HepG2 (cell line): ENCODE measurements around the gene TGM1. TPM values are rescaled to one million over a fixed set of nuclear protein-coding genes. Genes with fewer than 3 reads are reported as not detected.

Source experiments
- ATAC-seq: fragments of 200-7000 bp; cut with Tn5 transposase; 3 replicates; pipeline ENCODE4 v1.9.1; 2020; ENCODE audit warnings: mild to moderate bottlenecking, moderate library complexity
- BruUV-seq: library from RNA; stranded (reverse); fragments of 400-500 nt; replicated peaks from 2 replicates; lab custom pipeline; 2021; lab: Mats Ljungman, UMichigan
- CTCF ChIA-PET: fragments of 300-600 bp; formaldehyde crosslinking; extraction: SDS; loops from one replicate; lab custom pipeline; 2021; ENCODE audit warnings: low total read pairs, inconsistent platforms, low intra/inter-chr PET ratio; lab: Yijun Ruan, JAX
- POLR2A ChIA-PET: fragments of 350-600 bp; sonication (Branson Sonifier 250); formaldehyde crosslinking; loops from one replicate; lab custom pipeline; 2020; ENCODE audit warnings: antibody characterized with exemption, inconsistent platforms; lab: Yijun Ruan, JAX
- DNase-seq: peaks from one replicate; pipeline ENCODE4 v3.0.0-alpha.2; 2015; ENCODE audit warnings: low spot score
- FAIRE-seq: peaks from 3 replicates; lab custom pipeline; 2011; peaks lifted over from hg19 to GRCh38; lab: Jason Lieb, UNC
- H2AFZ ChIP-seq: one replicate; pipeline ENCODE4 v1.6.1; 2011; ENCODE audit warnings: low read length, inconsistent platforms
- H3K27ac ChIP-seq: fragments of 300-600 bp; 3 replicates; pipeline ENCODE4 v1.8.0; 2011; ENCODE audit warnings: mixed run types, mild to moderate bottlenecking, mixed read lengths, low read length, inconsistent platforms; ENCODE audit not compliant: insufficient read depth; ENCODE audit errors: extremely low read length
- H3K27me3 ChIP-seq, 2 experiments: fragments of 200-600 bp in 1 of 2; 2 replicates in 1 of 2; 3 replicates in 1 of 2; pipeline versions ENCODE4 v1.6.0 to v1.8.0; 2011; ENCODE audit warnings: low read length in 2 of 2, mild to moderate bottlenecking in 2 of 2, moderate library complexity in 2 of 2, inconsistent platforms in 1 of 2; ENCODE audit not compliant: insufficient read depth in 2 of 2, control insufficient read depth in 1 of 2
- H3K36me3 ChIP-seq, 2 experiments: fragments of 200-600 bp in 1 of 2; replicated peaks in 1 of 2; 2 replicates in 1 of 2; 3 replicates in 1 of 2; pipeline versions ENCODE4 v1.5.1 to v1.8.0; 2011; ENCODE audit warnings: low read length in 2 of 2, inconsistent platforms in 1 of 2; ENCODE audit not compliant: insufficient read depth in 2 of 2, control insufficient read depth in 1 of 2
- H3K4me1 ChIP-seq: 2 replicates; pipeline ENCODE4 v1.5.1; 2012; ENCODE audit warnings: low read length, inconsistent platforms; ENCODE audit not compliant: insufficient read depth
- H3K4me2 ChIP-seq: 2 replicates; pipeline ENCODE4 v1.6.0; 2011; ENCODE audit warnings: low read depth, low read length, inconsistent platforms
- H3K4me3 ChIP-seq, 3 experiments: fragments of 200-600 bp in 1 of 3; sonication (generic), shearing (Covaris generic) in 1 of 3; replicated peaks in 1 of 3; 2 replicates each; pipeline ENCODE4 v1.5.1; 2011 to 2016; ENCODE audit warnings: low read length in 3 of 3, inconsistent platforms in 2 of 3, low read depth in 2 of 3, mild to moderate bottlenecking in 2 of 3, control low read depth in 1 of 3, mixed read lengths in 1 of 3; ENCODE audit not compliant: insufficient read depth in 1 of 3
- H3K79me2 ChIP-seq: one replicate; pipeline ENCODE4 v1.6.1; 2011; ENCODE audit warnings: low read length, inconsistent platforms; ENCODE audit not compliant: insufficient read depth
- H3K9ac ChIP-seq: 2 replicates; pipeline ENCODE4 v1.6.0; 2011; ENCODE audit warnings: mild to moderate bottlenecking, low read depth, low read length, inconsistent platforms; ENCODE audit not compliant: insufficient read depth
- H3K9me3 ChIP-seq: 2 replicates; pipeline ENCODE4 v1.5.1; 2012; ENCODE audit warnings: mild to moderate bottlenecking, low read length
- H4K20me1 ChIP-seq: 2 replicates; pipeline ENCODE4 v1.6.0; 2011; ENCODE audit warnings: inconsistent platforms, mild to moderate bottlenecking, low read length, moderate library complexity; ENCODE audit not compliant: insufficient read depth
- GPN1 ChIP-seq: sonication (generic); formaldehyde crosslinking; IDR thresholded peaks from 2 replicates; pipeline ENCODE4 v1.5.1; 2020; ENCODE audit warnings: missing genetic modification reagents, borderline replicate concordance
- HDAC1 ChIP-seq: sonication (generic); formaldehyde crosslinking; IDR thresholded peaks from 2 replicates; pipeline ENCODE4 v1.5.1; 2020; ENCODE audit warnings: mild to moderate bottlenecking, missing genetic modification reagents
- JUN ChIP-seq: sonication (generic); formaldehyde crosslinking; IDR thresholded peaks from 2 replicates; pipeline ENCODE4 v1.4.0; 2020; ENCODE audit warnings: mild to moderate bottlenecking, missing genetic modification reagents
- LCORL ChIP-seq, 2 experiments: fragments of 450-650 bp in 1 of 2; sonication (generic) in 1 of 2; formaldehyde crosslinking in 1 of 2; IDR thresholded peaks; 2 replicates each; pipeline versions ENCODE4 v1.5.0 to v1.6.1; 2017 to 2020; ENCODE audit warnings: antibody characterized with exemption in 1 of 2, missing genetic modification reagents in 1 of 2
- WIZ ChIP-seq: sonication (generic); formaldehyde crosslinking; IDR thresholded peaks from 2 replicates; pipeline ENCODE4 v1.5.1; 2020; ENCODE audit warnings: mild to moderate bottlenecking, missing genetic modification reagents
- ZFX ChIP-seq: sonication (generic); formaldehyde crosslinking; IDR thresholded peaks from 2 replicates; pipeline ENCODE4 v1.4.0; 2020; ENCODE audit warnings: mild to moderate bottlenecking, low read depth, missing genetic modification reagents, moderate library complexity
- ZMYM4 ChIP-seq: sonication (generic); formaldehyde crosslinking; IDR thresholded peaks from 2 replicates; pipeline ENCODE4 v1.8.1; 2023; ENCODE audit warnings: mild to moderate bottlenecking, missing genetic modification reagents
- ZNF510 ChIP-seq: sonication (generic); formaldehyde crosslinking; IDR thresholded peaks from 2 replicates; pipeline ENCODE4 v1.4.0; 2020; ENCODE audit warnings: low read depth, mild to moderate bottlenecking, missing genetic modification reagents
- ZNF674 ChIP-seq: sonication (generic); formaldehyde crosslinking; IDR thresholded peaks from 2 replicates; pipeline ENCODE4 v1.5.0; 2020; ENCODE audit warnings: low read depth, mild to moderate bottlenecking, missing genetic modification reagents
- ZNF780A ChIP-seq: sonication (generic); formaldehyde crosslinking; IDR thresholded peaks from 2 replicates; pipeline ENCODE4 v1.8.0; 2022; ENCODE audit warnings: mild to moderate bottlenecking, missing genetic modification reagents, moderate library complexity
- WGBS: methylation state at CpG from one replicate; pipeline ENCODE4 v1.1.6; 2017; ENCODE audit warnings: low lambda C conversion rate; 5-methylcytosine and 5-hydroxymethylcytosine counted together
- in situ Hi-C: cut with HindIII; loops from 2 replicates; pipeline ENCODE4 v1.10.0; 2017; ENCODE audit warnings: low pct_unique_long_range_greater_than_20kb; ENCODE audit not compliant: extremely low pct_ligation_motif_present
- intact Hi-C: fragments of 100-400 bp; cut with micrococcal nuclease; formaldehyde crosslinking; loops from one replicate; pipeline ENCODE4 v1.10.0; 2022; ENCODE audit not compliant: unreplicated experiment
- polyA plus RNA-seq, 8 experiments: library from polyadenylated mRNA; depleted of rRNA in 3 of 8; stranded (reverse) in 7 of 8; unstranded in 1 of 8; fragments of >200 nt; fragmentation: Illumina TruSeq in 4 of 8; extraction: Trizol in 4 of 8; gene quantifications; 2 replicates each; pipeline versions ENCODE4 v1.2.1 to v1.2.3, GENCODE V29; 2011 to 2016; ENCODE audit warnings: low read depth in 4 of 8, missing spikeins in 1 of 8, mixed read lengths in 1 of 8; ENCODE audit not compliant: insufficient read depth in 1 of 8
- total RNA-seq, 5 experiments: library from RNA; depleted of rRNA; stranded (reverse); fragments of >200 nt; fragmentation: Illumina TruSeq; extraction: Trizol; gene quantifications; 2 replicates each; pipeline ENCODE4 v1.2.3, GENCODE V29; 2016; ENCODE audit warnings: low read depth in 1 of 5
- TF ChIP-seq, protein P1 (sequence below): sonication (generic); formaldehyde crosslinking; IDR thresholded peaks from 2 replicates; pipeline ENCODE4 v1.9.0; 2021; ENCODE audit warnings: missing genetic modification reagents, borderline replicate concordance
- TF ChIP-seq, protein P2 (sequence below): sonication (generic); formaldehyde crosslinking; IDR thresholded peaks from 2 replicates; pipeline ENCODE4 v1.9.0; 2021; ENCODE audit warnings: missing genetic modification reagents, mild to moderate bottlenecking, borderline replicate concordance
- TF ChIP-seq, protein P3 (sequence below): sonication (generic); formaldehyde crosslinking; IDR thresholded peaks from 2 replicates; pipeline ENCODE4 v1.4.0; 2020; ENCODE audit warnings: mild to moderate bottlenecking, missing genetic modification reagents

Gene TGM1
- total and polyA plus RNA-seq, 2 of the 13 experiments (the other 11 are each of a cell fraction or from before 2014, with no cell fraction given): 3.2 to 10.6 TPM

DNA sequence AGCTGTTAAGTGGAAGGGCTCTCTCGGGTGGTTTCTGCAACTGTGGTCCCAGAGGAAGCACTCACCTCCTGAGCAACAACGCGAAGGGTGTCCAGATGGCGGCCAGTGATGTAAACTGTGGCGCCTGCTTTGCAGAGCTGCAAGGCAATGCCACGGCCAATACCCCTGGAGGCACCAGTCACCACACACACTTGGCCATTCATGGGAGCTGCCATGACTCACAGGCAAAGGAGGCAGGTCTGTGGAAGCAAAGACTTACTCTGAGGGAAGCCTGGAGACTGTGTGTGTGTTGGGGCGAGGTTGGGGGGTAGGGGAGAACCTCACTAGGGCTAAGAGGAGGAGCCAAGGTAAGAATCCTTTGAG lies 35.9 kb upstream of the TGM1 start (continued):
- TF ChIP-seq ZNF510 (0 out of 2 replicates have a peak, but pooled peaks have one; percentile 29), JUN (0 out of 2 replicates have a peak, but pooled peaks have one; percentile 3), ZNF674 (CRISPR knock-in tag) (peak; percentile 87; the same call in 1 of the 2 replicates)

DNA sequence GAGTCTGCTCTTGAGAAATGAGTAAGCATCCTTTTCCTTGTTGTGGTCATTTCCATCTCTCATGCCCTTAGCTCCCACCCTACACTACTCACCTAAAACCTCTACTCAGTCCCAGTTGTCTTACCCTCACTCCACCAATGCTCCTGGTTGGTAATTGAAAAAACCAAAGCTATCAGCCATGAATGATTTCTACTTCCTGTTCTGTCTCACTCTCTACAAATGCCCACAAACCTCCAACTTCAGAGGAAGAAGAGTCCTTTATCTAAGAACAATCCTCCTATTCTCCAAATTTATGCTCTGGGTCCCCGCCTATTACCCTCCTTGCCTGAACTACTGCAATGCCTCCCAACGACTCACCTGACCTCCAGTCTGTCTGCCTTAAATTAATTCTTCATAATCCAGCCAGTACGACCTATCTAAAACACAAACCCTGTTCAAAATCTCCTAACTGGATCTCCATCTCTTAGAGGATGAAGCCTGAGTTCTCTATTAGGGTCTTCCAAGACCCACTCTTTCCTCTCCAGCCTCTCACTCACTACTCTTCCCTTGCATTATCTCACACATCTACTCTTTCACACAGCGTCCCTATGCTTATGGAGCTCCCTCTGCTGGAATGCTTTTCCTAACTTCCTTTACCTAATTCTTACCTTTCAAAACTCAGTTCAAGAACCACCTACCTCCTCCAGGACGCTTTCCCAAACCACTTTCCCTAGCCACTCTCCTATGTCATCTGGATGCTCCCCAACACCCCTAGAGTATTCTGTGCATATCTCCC lies 34.4 kb upstream of the TGM1 start:
- H3K27me3 ChIP-seq: no peaks in the 10 kb centered on the region; a peak in 1 of 5 replicates
- ATAC-seq: peak; percentile 43
- BruUV-seq: no TSS peak
- H3K79me2 ChIP-seq: peaks cover 39% of the 10 kb centered on the region
- ChIA-PET POLR2A (interaction anchor here (0.7 to 24.7 kb wide), 17 partner anchors 7 to 239 kb away, joined by 3 to 850 read pairs (median 11); partner anchors contain the start of genes CHMP4A, CIDEB, DCAF11 and EMC9), CTCF (interaction anchor here (1.0 to 5.7 kb wide), 15 partner anchors 9 to 283 kb away, joined by 3 to 217 read pairs (median 7); partner anchors contain the start of genes CHMP4A, CIDEB, IRF9 and LTB4R2)
- H3K4me3 ChIP-seq: no peak overlapping the region; a peak in 1 of 6 replicates
- H2AFZ ChIP-seq: no peak overlapping the region
- WGBS: 57% methylated on average over 5 of the region's 5 CpGs
- peak; percentile 87 for DNase-seq
- peaks cover 30 to 48% of the 10 kb centered on the region in 2 experiments for H3K36me3 ChIP-seq
- peak overlapping the region; percentile 5 for H3K27ac ChIP-seq
- H3K9ac ChIP-seq: no peak overlapping the region
- H3K4me2 ChIP-seq: peak overlapping the region; percentile 34
- peak; percentile 60 for FAIRE-seq
- intact Hi-C loops: loop anchor here (1.0 to 10.0 kb wide), 7 partner anchors 26 to 993 kb away; partner anchors contain the start of genes BCL2L2, MDP1, PPP1R3E and RABGGTA
- peaks cover 45% of the 10 kb centered on the region for H3K4me1 ChIP-seq
- 0 out of 2 replicates have a peak, but pooled peaks cover 4% of the 10 kb centered on the region for H4K20me1 ChIP-seq
- no peaks in the 10 kb centered on the region for H3K9me3 ChIP-seq
- in situ Hi-C loops: loop anchor here (5.0 kb wide), 1 partner anchor 55 kb away; the partner anchor contains the start of gene TINF2
- TF ChIP-seq, protein P1, sequence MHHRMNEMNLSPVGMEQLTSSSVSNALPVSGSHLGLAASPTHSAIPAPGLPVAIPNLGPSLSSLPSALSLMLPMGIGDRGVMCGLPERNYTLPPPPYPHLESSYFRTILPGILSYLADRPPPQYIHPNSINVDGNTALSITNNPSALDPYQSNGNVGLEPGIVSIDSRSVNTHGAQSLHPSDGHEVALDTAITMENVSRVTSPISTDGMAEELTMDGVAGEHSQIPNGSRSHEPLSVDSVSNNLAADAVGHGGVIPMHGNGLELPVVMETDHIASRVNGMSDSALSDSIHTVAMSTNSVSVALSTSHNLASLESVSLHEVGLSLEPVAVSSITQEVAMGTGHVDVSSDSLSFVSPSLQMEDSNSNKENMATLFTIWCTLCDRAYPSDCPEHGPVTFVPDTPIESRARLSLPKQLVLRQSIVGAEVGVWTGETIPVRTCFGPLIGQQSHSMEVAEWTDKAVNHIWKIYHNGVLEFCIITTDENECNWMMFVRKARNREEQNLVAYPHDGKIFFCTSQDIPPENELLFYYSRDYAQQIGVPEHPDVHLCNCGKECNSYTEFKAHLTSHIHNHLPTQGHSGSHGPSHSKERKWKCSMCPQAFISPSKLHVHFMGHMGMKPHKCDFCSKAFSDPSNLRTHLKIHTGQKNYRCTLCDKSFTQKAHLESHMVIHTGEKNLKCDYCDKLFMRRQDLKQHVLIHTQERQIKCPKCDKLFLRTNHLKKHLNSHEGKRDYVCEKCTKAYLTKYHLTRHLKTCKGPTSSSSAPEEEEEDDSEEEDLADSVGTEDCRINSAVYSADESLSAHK (CRISPR knock-in tag): 0 out of 2 replicates have a peak, but pooled peaks have one; percentile 47
- TF ChIP-seq, protein P2, sequence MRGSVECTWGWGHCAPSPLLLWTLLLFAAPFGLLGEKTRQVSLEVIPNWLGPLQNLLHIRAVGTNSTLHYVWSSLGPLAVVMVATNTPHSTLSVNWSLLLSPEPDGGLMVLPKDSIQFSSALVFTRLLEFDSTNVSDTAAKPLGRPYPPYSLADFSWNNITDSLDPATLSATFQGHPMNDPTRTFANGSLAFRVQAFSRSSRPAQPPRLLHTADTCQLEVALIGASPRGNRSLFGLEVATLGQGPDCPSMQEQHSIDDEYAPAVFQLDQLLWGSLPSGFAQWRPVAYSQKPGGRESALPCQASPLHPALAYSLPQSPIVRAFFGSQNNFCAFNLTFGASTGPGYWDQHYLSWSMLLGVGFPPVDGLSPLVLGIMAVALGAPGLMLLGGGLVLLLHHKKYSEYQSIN (CRISPR knock-in tag): no peak
- TF ChIP-seq ZFX (peak; percentile 60), ZNF780A (no peak), WIZ (CRISPR knock-in tag) (peak; percentile 69; the same call in 1 of the 2 replicates), HDAC1 (CRISPR knock-in tag) (peak; percentile 43), GPN1 (CRISPR knock-in tag) (no peak), LCORL (IDR thresholded peaks at IDR 0.05) (no peak; the same call in 1 of the 2 replicates), LCORL (CRISPR knock-in tag; IDR thresholded peaks at IDR 0.05) (peak; percentile 65; the same call in 1 of the 2 replicates), ZMYM4 (CRISPR knock-in tag) (peak; percentile 34; the same call in 1 of the 2 replicates)
- TF ChIP-seq, protein P3, sequence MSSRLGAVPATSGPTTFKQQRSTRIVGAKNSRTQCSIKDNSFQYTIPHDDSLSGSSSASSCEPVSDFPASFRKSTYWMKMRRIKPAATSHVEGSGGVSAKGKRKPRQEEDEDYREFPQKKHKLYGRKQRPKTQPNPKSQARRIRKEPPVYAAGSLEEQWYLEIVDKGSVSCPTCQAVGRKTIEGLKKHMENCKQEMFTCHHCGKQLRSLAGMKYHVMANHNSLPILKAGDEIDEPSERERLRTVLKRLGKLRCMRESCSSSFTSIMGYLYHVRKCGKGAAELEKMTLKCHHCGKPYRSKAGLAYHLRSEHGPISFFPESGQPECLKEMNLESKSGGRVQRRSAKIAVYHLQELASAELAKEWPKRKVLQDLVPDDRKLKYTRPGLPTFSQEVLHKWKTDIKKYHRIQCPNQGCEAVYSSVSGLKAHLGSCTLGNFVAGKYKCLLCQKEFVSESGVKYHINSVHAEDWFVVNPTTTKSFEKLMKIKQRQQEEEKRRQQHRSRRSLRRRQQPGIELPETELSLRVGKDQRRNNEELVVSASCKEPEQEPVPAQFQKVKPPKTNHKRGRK (CRISPR knock-in tag): peak; percentile 37; the same call in 1 of the 2 replicates
